Measurements from ENCODE around the gene PRKCE. TPM values are rescaled to one million over a fixed set of nuclear protein-coding genes. Genes with fewer than 3 reads are reported as not detected.

Gene PRKCE
- total RNA-seq, 1 donor from 2014 or later, result 4.6 TPM

- Histone ChIP-seq H3K36me3 (no peaks in the 10 kb centered on the region), H3K27ac (no peak overlapping the region), H3K4me3 (no peak overlapping the region), H3K4me1 (no peaks in the 10 kb centered on the region), H3K9me3 (no peaks in the 10 kb centered on the region), H3K27me3 (no peaks in the 10 kb centered on the region)
- intact Hi-C loops (cut with DNase I), result no loop called here
- no peak for DNase-seq (ENCODE audit: low spot score in 2 of 2)
- TF ChIP-seq, protein P1, sequence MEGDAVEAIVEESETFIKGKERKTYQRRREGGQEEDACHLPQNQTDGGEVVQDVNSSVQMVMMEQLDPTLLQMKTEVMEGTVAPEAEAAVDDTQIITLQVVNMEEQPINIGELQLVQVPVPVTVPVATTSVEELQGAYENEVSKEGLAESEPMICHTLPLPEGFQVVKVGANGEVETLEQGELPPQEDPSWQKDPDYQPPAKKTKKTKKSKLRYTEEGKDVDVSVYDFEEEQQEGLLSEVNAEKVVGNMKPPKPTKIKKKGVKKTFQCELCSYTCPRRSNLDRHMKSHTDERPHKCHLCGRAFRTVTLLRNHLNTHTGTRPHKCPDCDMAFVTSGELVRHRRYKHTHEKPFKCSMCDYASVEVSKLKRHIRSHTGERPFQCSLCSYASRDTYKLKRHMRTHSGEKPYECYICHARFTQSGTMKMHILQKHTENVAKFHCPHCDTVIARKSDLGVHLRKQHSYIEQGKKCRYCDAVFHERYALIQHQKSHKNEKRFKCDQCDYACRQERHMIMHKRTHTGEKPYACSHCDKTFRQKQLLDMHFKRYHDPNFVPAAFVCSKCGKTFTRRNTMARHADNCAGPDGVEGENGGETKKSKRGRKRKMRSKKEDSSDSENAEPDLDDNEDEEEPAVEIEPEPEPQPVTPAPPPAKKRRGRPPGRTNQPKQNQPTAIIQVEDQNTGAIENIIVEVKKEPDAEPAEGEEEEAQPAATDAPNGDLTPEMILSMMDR (IDR thresholded peaks at IDR 0.05), result no peak
Observed at GRCh38 chr2:45755585-45756335, 104.3 kb downstream of the PRKCE start.

GRCh38 chr2:45758018-45758417 lies 106.5 kb downstream of the PRKCE start:
- H3K4me1 ChIP-seq, result no peaks in the 10 kb centered on the region
- no peak for DNase-seq (ENCODE audit: low spot score in 2 of 2)

GRCh38 chr2:45759310-45759851 lies 107.9 kb downstream of the PRKCE start:
- no peaks in the 10 kb centered on the region for H3K36me3 ChIP-seq
- no peak overlapping the region for H3K27ac ChIP-seq
- TF ChIP-seq, protein P1 (IDR thresholded peaks at IDR 0.05), result no peak
- intact Hi-C loops (cut with DNase I), result no loop called here
- H3K27me3 ChIP-seq, result no peaks in the 10 kb centered on the region
- H3K4me1 ChIP-seq, result no peaks in the 10 kb centered on the region
- no peak for DNase-seq (ENCODE audit: low spot score in 2 of 2)
- no peak overlapping the region for H3K4me3 ChIP-seq
- no peaks in the 10 kb centered on the region for H3K9me3 ChIP-seq

More at GRCh38 chr2:45758018-45758417, 106.5 kb downstream of the PRKCE start:
- no peaks in the 10 kb centered on the region for H3K9me3 ChIP-seq
- no peak overlapping the region for H3K4me3 ChIP-seq
- no peaks in the 10 kb centered on the region for H3K36me3 ChIP-seq
- H3K27me3 ChIP-seq, result no peaks in the 10 kb centered on the region
- intact Hi-C loops (cut with DNase I), result no loop called here
- TF ChIP-seq, protein P1 (IDR thresholded peaks at IDR 0.05), result no peak
- no peak overlapping the region for H3K27ac ChIP-seq

DNA sequence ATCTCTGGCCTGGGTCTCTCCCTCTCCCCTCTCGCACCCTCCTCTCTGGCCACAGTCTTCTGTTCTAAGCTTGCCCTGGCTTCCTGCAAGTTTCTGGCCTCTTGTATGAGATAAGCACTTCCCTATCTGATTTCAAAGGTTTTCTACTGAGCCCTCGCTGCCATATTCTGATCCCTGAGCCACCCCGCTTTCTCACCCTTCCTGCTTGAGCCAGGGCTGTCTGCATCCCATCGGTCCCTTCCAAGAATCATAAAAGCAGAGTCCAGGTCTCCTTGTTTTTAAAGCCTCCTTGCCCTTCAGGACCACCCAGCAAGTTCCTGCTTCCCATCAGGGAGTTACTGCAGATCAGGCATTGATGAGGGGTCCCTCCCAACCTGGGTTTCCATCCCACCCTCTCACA lies 110.2 kb downstream of the PRKCE start:
- Histone ChIP-seq H3K4me3 (no peak overlapping the region), H3K27ac (no peak overlapping the region), H3K36me3 (no peaks in the 10 kb centered on the region), H3K4me1 (peaks cover 0 to 8% of the 10 kb centered on the region in 2 donors), H3K27me3 (no peaks in the 10 kb centered on the region), H3K9me3 (no peaks in the 10 kb centered on the region)
- DNase-seq (ENCODE audit: low spot score in 2 of 2), result no peak
- intact Hi-C loops (cut with DNase I), result no loop called here
- TF ChIP-seq, protein P1 (IDR thresholded peaks at IDR 0.05), result no peak

DNA sequence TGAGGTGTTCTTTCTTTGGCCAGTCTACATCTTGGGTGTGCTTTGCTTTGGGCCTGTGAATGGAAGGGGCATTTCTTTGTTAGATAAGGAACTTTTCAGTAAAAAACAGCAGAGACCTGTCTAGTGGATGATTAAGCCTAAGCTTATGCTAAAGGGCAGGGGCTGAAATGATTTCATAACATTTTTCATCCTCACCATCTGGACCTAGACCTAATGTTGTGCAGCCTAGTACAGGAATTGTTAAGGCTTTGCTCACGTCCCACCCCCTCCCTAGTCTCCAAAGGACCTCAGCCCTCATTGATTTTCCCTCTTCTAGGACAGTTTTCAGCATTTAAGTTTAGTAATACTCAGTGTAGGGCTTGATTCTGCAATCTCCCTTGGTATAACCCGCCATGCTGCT lies 111.8 kb downstream of the PRKCE start:
- DNase-seq (ENCODE audit: low spot score in 2 of 2), result no peak
- TF ChIP-seq, protein P1 (IDR thresholded peaks at IDR 0.05), result no peak
- intact Hi-C loops (cut with DNase I), result no loop called here
- Histone ChIP-seq H3K9me3 (no peaks in the 10 kb centered on the region), H3K4me1 (peaks cover 0 to 8% of the 10 kb centered on the region in 2 donors), H3K27me3 (no peaks in the 10 kb centered on the region), H3K4me3 (no peak overlapping the region), H3K27ac (no peak overlapping the region), H3K36me3 (no peaks in the 10 kb centered on the region)

Data from ascending aorta (tissue), 2 donors.